K562 (cell line): ENCODE data around the gene DNAJC12. TPM values are rescaled to one million over a fixed set of nuclear protein-coding genes. Genes with fewer than 3 reads are reported as not detected.
A peak's percentile ranks its signal among the peaks of the same experiment; 100 is the strongest.

ENCODE experiments used
- BHLHE40 ChIP-seq: IDR thresholded peaks from 2 replicates; pipeline ENCODE4 v1.6.1; 2011; ENCODE audit warnings: low read length, improper control_type of control experiment
- FOSL1 ChIP-seq: fragments of 200-800 bp; sonication (Bioruptor generic); conservative IDR thresholded peaks from 2 replicates; pipeline ENCODE4 v1.6.1; 2016; ENCODE audit warnings: missing genetic modification characterization, missing compliant biosample characterization
- FOXA3 ChIP-seq, 2 experiments: fragments of 450-650 bp in 1 of 2; sonication (generic) in 1 of 2; formaldehyde crosslinking; IDR thresholded peaks in 1 of 2; conservative IDR thresholded peaks in 1 of 2; 2 replicates each; pipeline versions ENCODE4 v1.4.0 to v1.8.0; 2020 to 2022; ENCODE audit warnings: mild to moderate bottlenecking in 2 of 2, missing genetic modification reagents in 1 of 2
- HLTF ChIP-seq: fragments of 450-650 bp; IDR thresholded peaks from 2 replicates; pipeline ENCODE4 v1.6.1; 2016
- ILF3 ChIP-seq: fragments of 450-650 bp; IDR thresholded peaks from 2 replicates; pipeline ENCODE4 v1.6.1; 2018; ENCODE audit warnings: antibody characterized with exemption, mild to moderate bottlenecking, moderate library complexity, borderline replicate concordance
- LCOR ChIP-seq: sonication (generic); formaldehyde crosslinking; IDR thresholded peaks from 2 replicates; pipeline ENCODE4 v1.8.0; 2022; ENCODE audit warnings: mild to moderate bottlenecking, missing genetic modification reagents
- MNT ChIP-seq, 2 experiments: fragments of 450-650 bp; conservative IDR thresholded peaks; 2 replicates each; pipeline ENCODE4 v1.6.1; 2017; ENCODE audit warnings: mild to moderate bottlenecking in 2 of 2, moderate library complexity in 2 of 2
- MXI1 ChIP-seq: IDR thresholded peaks from 2 replicates; pipeline ENCODE4 v1.6.1; 2011; ENCODE audit warnings: low read depth, mild to moderate bottlenecking, improper control_type of control experiment, low read length
- SMAD2 ChIP-seq: fragments of 150-350 bp; IDR thresholded peaks from 2 replicates; pipeline ENCODE4 v1.6.1; 2014; ENCODE audit warnings: low read depth, mild to moderate bottlenecking, low read length
- SP1 ChIP-seq: sonication (generic); formaldehyde crosslinking; IDR thresholded peaks from 2 replicates; pipeline ENCODE4 v1.8.1; 2022; ENCODE audit warnings: mild to moderate bottlenecking, missing genetic modification reagents
- TAL1 ChIP-seq: fragments of 450-650 bp; IDR thresholded peaks from 2 replicates; pipeline ENCODE4 v1.6.1; 2016; ENCODE audit warnings: mild to moderate bottlenecking
- ZBTB49 ChIP-seq: sonication (generic); formaldehyde crosslinking; IDR thresholded peaks from 2 replicates; pipeline ENCODE4 v1.8.0; 2022; ENCODE audit warnings: missing genetic modification reagents, mild to moderate bottlenecking, borderline replicate concordance
- ZBTB7A ChIP-seq: IDR thresholded peaks from 2 replicates; pipeline ENCODE4 v1.6.1; 2011; ENCODE audit warnings: low read depth, mild to moderate bottlenecking, low read length, moderate library complexity, borderline replicate concordance; ENCODE audit not compliant: control insufficient read depth
- ZNF395 ChIP-seq: fragments of 200-800 bp; sonication (Bioruptor generic); IDR thresholded peaks from 2 replicates; pipeline ENCODE4 v1.6.1; 2017; ENCODE audit warnings: missing genetic modification characterization, missing compliant biosample characterization
- ZNF408 ChIP-seq: fragments of 250-450 bp; sonication (Bioruptor Pico); IDR thresholded peaks from 2 replicates; pipeline ENCODE4 v1.4.0; 2020; ENCODE audit warnings: low read depth, mild to moderate bottlenecking, moderate library complexity
- ZNF518B ChIP-seq: fragments of 250-450 bp; sonication (Bioruptor Pico); IDR thresholded peaks from 2 replicates; pipeline ENCODE4 v1.5.0; 2021; ENCODE audit warnings: mild to moderate bottlenecking, moderate library complexity
- ZNF76 ChIP-seq: fragments of 250-450 bp; sonication (Bioruptor Pico); IDR thresholded peaks from 2 replicates; pipeline ENCODE4 v1.4.0; 2020; ENCODE audit warnings: mild to moderate bottlenecking, moderate library complexity, borderline replicate concordance
- ZSCAN29 ChIP-seq: fragments of 450-650 bp; IDR thresholded peaks from 2 replicates; pipeline ENCODE4 v1.6.1; 2017
- polyA plus RNA-seq, 8 experiments: library from polyadenylated mRNA; depleted of rRNA in 4 of 8; stranded (reverse) in 5 of 8; unstranded in 3 of 8; fragments of >200 nt; fragmentation: Nextera tagmentation in 2 of 8; fragmentation: Illumina TruSeq in 1 of 8; extraction: Ambion mirVana in 2 of 8; extraction: Trizol in 1 of 8; gene quantifications; 2 replicates each; pipeline versions ENCODE4 v1.2.1 to v1.2.3, GENCODE V29; 2011 to 2014; ENCODE audit warnings: inconsistent platforms in 1 of 8, missing spikeins in 1 of 8
- total RNA-seq, 7 experiments: library from RNA; depleted of rRNA in 6 of 7; stranded (reverse); fragments of >200 nt in 6 of 7; fragmentation: Illumina TruSeq in 2 of 7; extraction: Trizol in 2 of 7; gene quantifications; 2 replicates each; pipeline versions ENCODE4 v1.2.1 to v1.2.3, GENCODE V29; 2011 to 2021; ENCODE audit warnings: low replicate concordance in 1 of 7

Gene DNAJC12
- total and polyA plus RNA-seq, 9 of the 15 experiments (the other 6 are each of a cell fraction or from before 2014, with no cell fraction given) = 7.4 to 95.9 (median 68.5) TPM

- no peak for TF ChIP-seq ZNF518B (CRISPR knock-in tag)
- peak; percentile 45; the same call in 1 of the 2 replicates for TF ChIP-seq ZBTB7A
- peak; percentile 95 for TF ChIP-seq ILF3
- no peak for TF ChIP-seq SMAD2
- TF ChIP-seq MNT (conservative IDR thresholded peaks at IDR 0.05) = peak; percentile 46 to 78
- TF ChIP-seq SP1 (CRISPR knock-in tag) = peak; percentile 65; the same call in 1 of the 2 replicates
- 0 out of 2 replicates have a peak, but pooled peaks have one; percentile 5 for TF ChIP-seq TAL1
- peak; percentile 42; the same call in 1 of the 2 replicates for TF ChIP-seq MXI1
- peak; percentile 83; the same call in 1 of the 2 replicates for TF ChIP-seq HLTF
- TF ChIP-seq ZSCAN29 = peak; percentile 60; the same call in 1 of the 2 replicates
- peak; percentile 51; the same call in 1 of the 2 replicates for TF ChIP-seq FOSL1 (tag)
- peak; percentile 55 for TF ChIP-seq BHLHE40
- peak; percentile 98 for TF ChIP-seq LCOR
- TF ChIP-seq FOXA3 (CRISPR knock-in tag; conservative IDR thresholded peaks at IDR 0.05 in 1 of 2, IDR thresholded peaks at IDR 0.05 in 1 of 2) = peak; percentile 9 to 43; a peak in 1 of 4 replicates
- no peak for TF ChIP-seq ZNF408 (CRISPR knock-in tag)
- TF ChIP-seq ZBTB49 (CRISPR knock-in tag) = peak; percentile 76; the same call in 1 of the 2 replicates
- no peak for TF ChIP-seq ZNF76 (CRISPR knock-in tag)
- TF ChIP-seq ZNF395 (CRISPR knock-in tag) = peak; percentile 85
Observed at GRCh38 chr10:67764012-67764822, 73.8 kb downstream of the DNAJC12 start (continued).
